OCI-LY7 (cell line): ENCODE data around the gene KCNQ5. TPM values are rescaled to one million over a fixed set of nuclear protein-coding genes. Genes with fewer than 3 reads are reported as not detected.

ENCODE experiments used
- BruUV-seq: library from RNA; stranded (reverse); fragments of 400-500 nt; replicated peaks from 2 replicates; lab custom pipeline; 2021; lab: Mats Ljungman, UMichigan
- CTCF ChIA-PET: fragments of 300-600 bp; sonication (Branson Sonifier 250); formaldehyde crosslinking; loops from one replicate; lab custom pipeline; 2022; ENCODE audit warnings: antibody characterized with exemption; ENCODE audit not compliant: unreplicated experiment; lab: Charles Lee
- POLR2A ChIA-PET: fragments of 300-600 bp; sonication (Branson Sonifier 250); formaldehyde crosslinking; loops from one replicate; lab custom pipeline; 2022; ENCODE audit warnings: antibody characterized with exemption; lab: Charles Lee
- DNase-seq: peaks from one replicate; pipeline ENCODE4 v3.0.0-alpha.2; 2015; ENCODE audit warnings: low spot score
- H2AFZ ChIP-seq: fragments of 200-600 bp; sonication (generic), shearing (Covaris generic); 2 replicates; pipeline ENCODE4 v1.6.1; 2014; ENCODE audit warnings: mild to moderate bottlenecking, antibody characterized with exemption, low read length, moderate library complexity
- H3K27ac ChIP-seq: fragments of 200-600 bp; sonication (generic); 2 replicates; pipeline ENCODE4 v1.5.1; 2014; ENCODE audit warnings: mixed run types, low read depth, mild to moderate bottlenecking, moderate library complexity, low read length, inconsistent platforms; ENCODE audit not compliant: poor library complexity, severe bottlenecking
- H3K36me3 ChIP-seq: fragments of 200-600 bp; sonication (generic); 2 replicates; pipeline ENCODE4 v1.6.1; 2014; ENCODE audit warnings: mild to moderate bottlenecking, antibody characterized with exemption, low read length, moderate library complexity, mixed read lengths; ENCODE audit not compliant: insufficient read depth
- H3K4me1 ChIP-seq: fragments of 200-600 bp; sonication (generic); 2 replicates; pipeline ENCODE4 v1.5.1; 2014; ENCODE audit warnings: mild to moderate bottlenecking, low read length; ENCODE audit not compliant: insufficient read depth, poor library complexity, severe bottlenecking
- H3K4me2 ChIP-seq: fragments of 200-600 bp; sonication (generic); 2 replicates; pipeline ENCODE4 v1.6.1; 2014; ENCODE audit warnings: mild to moderate bottlenecking, low read length
- H3K4me3 ChIP-seq: fragments of 200-600 bp; sonication (generic); 2 replicates; pipeline ENCODE4 v1.5.1; 2014; ENCODE audit warnings: mild to moderate bottlenecking, low read depth, low read length; ENCODE audit not compliant: poor library complexity, severe bottlenecking
- H3K79me2 ChIP-seq: fragments of 200-600 bp; sonication (generic); 2 replicates; pipeline ENCODE4 v1.6.1; 2016; ENCODE audit warnings: low read depth, mild to moderate bottlenecking, low read length, moderate library complexity, mixed read lengths; ENCODE audit not compliant: insufficient read depth
- H3K9me2 ChIP-seq: fragments of 200-600 bp; sonication (generic); 2 replicates; pipeline ENCODE4 v1.6.1; 2016; ENCODE audit warnings: mild to moderate bottlenecking, low read length, mixed read lengths; ENCODE audit not compliant: insufficient read depth
- H3K9me3 ChIP-seq: fragments of 200-600 bp; sonication (generic); 2 replicates; pipeline ENCODE4 v1.6.1; 2014; ENCODE audit warnings: mild to moderate bottlenecking, mixed run types, low read length, mixed read lengths
- H4K20me1 ChIP-seq: fragments of 200-600 bp; sonication (generic); 2 replicates; pipeline ENCODE4 v1.6.1; 2014; ENCODE audit warnings: mild to moderate bottlenecking, antibody characterized with exemption, low read length, moderate library complexity, mixed read lengths; ENCODE audit not compliant: insufficient read depth
- EZH2phosphoT487 ChIP-seq: fragments of 200-600 bp; sonication (generic); IDR thresholded peaks from 2 replicates; pipeline ENCODE4 v1.6.1; 2018; ENCODE audit warnings: low read depth, borderline replicate concordance, mild to moderate bottlenecking, mixed run types, antibody characterized with exemption, low read length, moderate library complexity, mixed read lengths
- intact Hi-C: fragments of 100-400 bp; cut with micrococcal nuclease; formaldehyde crosslinking; loops from one replicate; pipeline ENCODE4 v1.10.0; 2022; ENCODE audit not compliant: unreplicated experiment
- total RNA-seq, 2 experiments: library from RNA; depleted of rRNA in 1 of 2; stranded (reverse); fragments of >200 nt in 1 of 2; shearing (Covaris generic) in 1 of 2; gene quantifications; 2 replicates each; pipeline ENCODE4 v1.2.3, GENCODE V29; 2014 to 2022
- TF ChIP-seq, protein P1 (sequence below): fragments of 200-600 bp; sonication (generic); conservative IDR thresholded peaks from 2 replicates; pipeline ENCODE4 v1.5.1; 2014; ENCODE audit warnings: mild to moderate bottlenecking, antibody characterized with exemption, low read length, moderate library complexity, mixed read lengths

The KCNQ5 gene
- total RNA-seq, 2 experiments from 2014 or later: 26.1 to 29.7 TPM

DNA sequence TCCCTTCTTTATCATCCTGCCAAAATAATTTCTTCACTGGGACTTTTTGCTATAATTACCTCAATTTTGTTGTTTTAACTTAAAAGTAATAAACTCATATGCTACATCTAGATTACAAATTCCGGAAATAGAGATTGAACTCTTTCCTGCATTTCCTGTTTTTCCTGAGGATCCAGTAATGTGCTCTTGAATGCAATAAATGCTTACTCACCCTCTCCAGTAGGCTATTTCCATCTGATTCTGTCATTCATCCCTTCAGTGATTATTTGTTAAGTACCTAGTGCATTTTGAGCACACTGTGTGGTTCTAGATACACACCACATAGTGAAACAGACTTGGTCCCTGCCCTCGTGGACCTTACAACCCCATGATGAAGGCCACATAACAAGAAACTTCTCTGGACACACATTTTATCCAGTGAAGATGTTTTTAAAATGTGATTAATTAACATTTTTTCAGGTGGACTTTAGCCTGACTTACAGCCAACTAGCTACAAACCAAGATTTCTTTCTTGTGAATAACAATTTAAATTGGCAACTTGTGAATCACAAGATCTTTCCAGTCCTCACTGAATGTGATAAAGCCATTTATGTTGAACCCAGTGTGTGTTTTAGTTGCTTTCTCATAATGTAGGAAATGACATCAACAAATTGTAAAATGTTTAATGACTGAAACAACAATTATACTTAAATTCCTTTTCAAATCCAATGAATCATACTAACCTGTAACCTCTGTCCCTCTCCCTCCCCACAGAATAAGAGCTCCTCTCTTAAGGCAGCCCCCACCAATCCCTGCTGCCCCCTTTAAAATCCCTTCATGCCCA is 331.2 kb downstream of the KCNQ5 start:
- Histone ChIP-seq H3K79me2 (no peaks in the 10 kb centered on the region; the same call in 1 of the 2 replicates), H4K20me1 (peaks cover 5% of the 10 kb centered on the region; the same call in 1 of the 2 replicates), H3K36me3 (no peaks in the 10 kb centered on the region), H3K27ac (no peak overlapping the region), H3K9me2 (no peaks in the 10 kb centered on the region), H2AFZ (no peak overlapping the region), H3K9me3 (no peaks in the 10 kb centered on the region), H3K4me3 (no peak overlapping the region), H3K4me2 (no peak overlapping the region), H3K4me1 (no peaks in the 10 kb centered on the region)
- ChIA-PET CTCF (no interaction called here), POLR2A (interaction anchor here (0.5 to 1.3 kb wide), 2 partner anchors 24 to 182 kb away, joined by 3 read pairs; no protein-coding TSS in a partner anchor)
- no peak for DNase-seq
- no TSS peak for BruUV-seq
- TF ChIP-seq, protein P1, sequence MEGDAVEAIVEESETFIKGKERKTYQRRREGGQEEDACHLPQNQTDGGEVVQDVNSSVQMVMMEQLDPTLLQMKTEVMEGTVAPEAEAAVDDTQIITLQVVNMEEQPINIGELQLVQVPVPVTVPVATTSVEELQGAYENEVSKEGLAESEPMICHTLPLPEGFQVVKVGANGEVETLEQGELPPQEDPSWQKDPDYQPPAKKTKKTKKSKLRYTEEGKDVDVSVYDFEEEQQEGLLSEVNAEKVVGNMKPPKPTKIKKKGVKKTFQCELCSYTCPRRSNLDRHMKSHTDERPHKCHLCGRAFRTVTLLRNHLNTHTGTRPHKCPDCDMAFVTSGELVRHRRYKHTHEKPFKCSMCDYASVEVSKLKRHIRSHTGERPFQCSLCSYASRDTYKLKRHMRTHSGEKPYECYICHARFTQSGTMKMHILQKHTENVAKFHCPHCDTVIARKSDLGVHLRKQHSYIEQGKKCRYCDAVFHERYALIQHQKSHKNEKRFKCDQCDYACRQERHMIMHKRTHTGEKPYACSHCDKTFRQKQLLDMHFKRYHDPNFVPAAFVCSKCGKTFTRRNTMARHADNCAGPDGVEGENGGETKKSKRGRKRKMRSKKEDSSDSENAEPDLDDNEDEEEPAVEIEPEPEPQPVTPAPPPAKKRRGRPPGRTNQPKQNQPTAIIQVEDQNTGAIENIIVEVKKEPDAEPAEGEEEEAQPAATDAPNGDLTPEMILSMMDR: no peak
- TF ChIP-seq EZH2phosphoT487: no peak
- intact Hi-C loops: no loop called here

DNA sequence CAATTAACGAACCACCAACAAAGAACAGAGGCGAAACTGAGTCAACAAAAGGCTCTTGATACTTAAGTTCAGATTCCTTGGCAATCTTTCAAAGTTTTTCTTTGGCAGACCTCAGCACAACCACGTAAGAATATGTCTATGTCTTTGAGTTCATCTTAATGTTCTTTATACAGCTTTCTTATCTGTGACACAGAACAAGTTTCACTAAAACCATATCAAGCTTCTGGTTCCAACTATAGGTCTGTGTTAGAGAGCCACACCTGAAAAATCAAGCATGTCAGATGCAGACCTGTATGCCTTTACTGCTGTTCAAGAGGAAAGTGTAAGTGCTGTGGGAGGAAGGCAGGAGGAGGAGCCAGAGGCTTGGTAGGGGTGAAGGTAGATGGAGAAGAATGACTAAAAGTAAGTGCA is 332.1 kb downstream of the KCNQ5 start:
- H2AFZ ChIP-seq: no peak overlapping the region
- H3K4me1 ChIP-seq: no peaks in the 10 kb centered on the region
- no peaks in the 10 kb centered on the region for H3K9me2 ChIP-seq
- H4K20me1 ChIP-seq: peaks cover 5% of the 10 kb centered on the region; the same call in 1 of the 2 replicates
- POLR2A ChIA-PET: no interaction called here
- BruUV-seq: no TSS peak
- no peaks in the 10 kb centered on the region for H3K9me3 ChIP-seq
- H3K27ac ChIP-seq: no peak overlapping the region
- H3K79me2 ChIP-seq: no peaks in the 10 kb centered on the region; the same call in 1 of the 2 replicates
- DNase-seq: no peak
- CTCF ChIA-PET: no interaction called here
- TF ChIP-seq, protein P1: no peak
- H3K4me3 ChIP-seq: no peak overlapping the region
- H3K36me3 ChIP-seq: no peaks in the 10 kb centered on the region
- H3K4me2 ChIP-seq: no peak overlapping the region
- intact Hi-C loops: no loop called here

DNA sequence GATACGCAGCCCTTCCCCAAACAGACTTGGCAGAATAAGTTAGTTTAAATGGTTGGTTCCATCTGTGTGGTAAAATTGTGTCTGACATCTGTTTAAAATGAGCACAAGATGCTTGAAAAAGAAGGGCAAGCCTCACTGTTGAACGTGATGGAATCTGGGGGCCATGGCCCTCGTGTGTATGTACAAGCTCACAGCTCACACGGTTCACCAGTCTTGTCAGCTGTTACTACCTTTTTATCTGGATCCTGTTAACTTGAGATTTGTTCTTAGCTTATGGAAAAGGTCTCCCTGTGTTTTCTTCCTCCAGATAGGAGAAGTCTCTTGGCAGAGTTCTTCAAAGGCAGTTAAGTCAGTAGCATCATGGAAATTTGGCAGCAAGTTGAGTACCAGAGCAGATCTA is 332.9 kb downstream of the KCNQ5 start:
- Histone ChIP-seq H4K20me1 (peaks cover 5% of the 10 kb centered on the region; the same call in 1 of the 2 replicates), H3K36me3 (no peaks in the 10 kb centered on the region), H3K27ac (no peak overlapping the region), H3K4me3 (no peak overlapping the region), H3K9me3 (no peaks in the 10 kb centered on the region), H3K4me1 (no peaks in the 10 kb centered on the region), H3K9me2 (no peaks in the 10 kb centered on the region), H2AFZ (no peak overlapping the region), H3K79me2 (no peaks in the 10 kb centered on the region), H3K4me2 (no peak overlapping the region)
- CTCF ChIA-PET: no interaction called here
- DNase-seq: no peak
- POLR2A ChIA-PET: no interaction called here
- no TSS peak for BruUV-seq
- intact Hi-C loops: no loop called here
- TF ChIP-seq, protein P1: no peak
- no peak for TF ChIP-seq EZH2phosphoT487
